Measurements from ENCODE around the gene HS3ST4. TPM values are rescaled to one million over a fixed set of nuclear protein-coding genes. Genes with fewer than 3 reads are reported as not detected.

Gene HS3ST4
- total and polyA plus RNA-seq, 2 of the 8 experiments (the other 6 are each of a cell fraction or from before 2014, with no cell fraction given) = 1.9 to 3.3 TPM

DNA sequence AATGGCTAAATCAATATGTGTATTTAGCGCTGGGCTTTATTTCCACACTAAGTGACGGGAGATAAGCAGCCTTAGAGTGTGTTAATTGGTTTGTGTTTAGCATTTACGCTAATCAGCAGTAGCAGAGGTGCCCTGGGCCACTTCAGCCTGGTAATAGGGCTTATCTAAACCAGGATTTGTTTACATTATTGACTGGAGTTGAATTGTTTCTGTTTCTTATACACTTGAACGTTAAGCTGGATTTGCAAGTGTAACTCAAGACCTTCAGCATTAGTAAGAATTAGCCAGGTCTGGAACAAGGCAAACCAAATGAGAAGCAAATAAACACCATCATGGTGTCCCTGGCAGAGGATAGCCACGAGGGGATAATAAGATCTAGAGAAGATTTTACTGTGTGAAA lies 313.6 kb downstream of the HS3ST4 start:
- Histone ChIP-seq H3K9me3 (ENCODE audit: insufficient read depth in 2 of 2, low read depth in 1 of 2, low read length in 1 of 2) (0 out of 4 replicates have a peak, but pooled peaks cover 0 to 4% of the 10 kb centered on the region in 2 experiments), H3K79me1 (ENCODE audit: low read depth, low read length) (no peaks in the 10 kb centered on the region; the same call in 1 of the 2 replicates), H3K27ac (ENCODE audit: low read depth, low read length) (no peak overlapping the region), H3K36me3 (ENCODE audit: control insufficient read depth in 2 of 4, insufficient read depth in 4 of 4, low read length in 3 of 4) (no peaks in the 10 kb centered on the region), H4K20me1 (replicated peaks in 1 of 2; ENCODE audit: control insufficient read depth in 1 of 2, insufficient read depth in 2 of 2, low read length in 2 of 2) (no peaks in the 10 kb centered on the region), H2BK120ac (replicated peaks; ENCODE audit: low read depth, low read length) (no peak overlapping the region), H3K79me2 (ENCODE audit: control insufficient read depth in 1 of 2, insufficient read depth in 2 of 2, low read length in 2 of 2) (no peaks in the 10 kb centered on the region), H2BK12ac (ENCODE audit: low read depth, low read length) (no peak overlapping the region), H3K4ac (replicated peaks; ENCODE audit: insufficient read length, low read depth, low read length) (no peak overlapping the region), H3K23ac (ENCODE audit: insufficient read length) (no peak overlapping the region), H3K4me3 (ENCODE audit: extremely low read depth in 1 of 4, insufficient read depth in 2 of 4, low read depth in 3 of 4, low read length in 4 of 4) (no peak overlapping the region), H3K9ac (replicated peaks in 1 of 4; ENCODE audit: extremely low read depth in 1 of 4, low read depth in 3 of 4, low read length in 3 of 4) (no peak overlapping the region), H4K5ac (ENCODE audit: insufficient read length, low read depth, low read length) (no peak overlapping the region), H3K18ac (ENCODE audit: extremely low read depth, low read length) (no peak overlapping the region), H2AFZ (ENCODE audit: low read length) (no peak overlapping the region), H2BK5ac (ENCODE audit: low read depth, low read length) (no peak overlapping the region), H3K27me3 (replicated peaks in 1 of 4; ENCODE audit: control insufficient read depth in 3 of 4, extremely low read depth in 1 of 4, insufficient read depth in 3 of 4, low read length in 3 of 4) (no peaks in the 10 kb centered on the region), H2AK5ac (ENCODE audit: low read depth, low read length) (no peak overlapping the region), H3K14ac (ENCODE audit: insufficient read length) (no peak overlapping the region), H2BK20ac (ENCODE audit: low read length) (no peak overlapping the region), H3K23me2 (ENCODE audit: low read depth, low read length) (no peaks in the 10 kb centered on the region), H3K4me1 (replicated peaks in 1 of 4; ENCODE audit: control insufficient read depth in 3 of 4, insufficient read depth in 4 of 4, low read length in 3 of 4) (no peaks in the 10 kb centered on the region), H2BK15ac (ENCODE audit: low read length) (no peak overlapping the region), H3K56ac (replicated peaks; ENCODE audit: insufficient read length, low read depth, low read length) (no peak overlapping the region), H4K91ac (replicated peaks; ENCODE audit: insufficient read length, low read length) (no peak overlapping the region), H3K4me2 (ENCODE audit: insufficient read depth in 1 of 2, low read depth in 2 of 2, low read length in 2 of 2) (no peak overlapping the region), H4K8ac (ENCODE audit: extremely low read depth, insufficient read depth, low read length) (no peak overlapping the region)
- CTCF ChIA-PET (ENCODE audit: partially characterized antibody) = interaction anchor here (1.1 kb wide), 1 partner anchor 28 kb away, joined by 3 read pairs; no protein-coding TSS in a partner anchor
- POLR2A ChIA-PET (ENCODE audit: partially characterized antibody) = no interaction called here
- FAIRE-seq (no peak), DNase-seq (ENCODE audit: low read depth in 1 of 2, low spot score in 2 of 2) (no peak)
- TF ChIP-seq ZNF274 (IDR thresholded peaks at IDR 0.05; ENCODE audit: borderline replicate concordance, extremely low read depth, low read length) (no peak), HDAC2 (IDR thresholded peaks at IDR 0.05; ENCODE audit: borderline replicate concordance in 1 of 2, low read depth in 2 of 2, low read length in 2 of 2) (no peak), SIX5 (IDR thresholded peaks at IDR 0.05; ENCODE audit: low read depth, low read length) (no peak), SIRT6 (IDR thresholded peaks at IDR 0.05; ENCODE audit: low read length) (no peak), ASH2L (IDR thresholded peaks at IDR 0.05; ENCODE audit: low read length) (no peak), GTF2F1 (IDR thresholded peaks at IDR 0.05; ENCODE audit: borderline replicate concordance, low read depth, low read length) (no peak), GABPA (IDR thresholded peaks at IDR 0.05; ENCODE audit: borderline replicate concordance, insufficient read depth, low read length) (no peak), SP4 (IDR thresholded peaks at IDR 0.05; ENCODE audit: low read length) (no peak), FOSL1 (IDR thresholded peaks at IDR 0.05; ENCODE audit: insufficient read depth, low read depth, low read length) (no peak), SP1 (IDR thresholded peaks at IDR 0.05; ENCODE audit: low read depth, low read length) (no peak)
- TF ChIP-seq, protein P1, sequence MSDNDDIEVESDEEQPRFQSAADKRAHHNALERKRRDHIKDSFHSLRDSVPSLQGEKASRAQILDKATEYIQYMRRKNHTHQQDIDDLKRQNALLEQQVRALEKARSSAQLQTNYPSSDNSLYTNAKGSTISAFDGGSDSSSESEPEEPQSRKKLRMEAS (IDR thresholded peaks at IDR 0.05) = no peak
- WGBS, 2 experiments (ENCODE audit: extremely low coverage in 1 of 2, insufficient coverage in 1 of 2, insufficient read length in 1 of 2, insufficient replicate concordance in 2 of 2, low coverage in 1 of 2, low lambda C conversion rate in 2 of 2, missing lambda C conversion rate in 1 of 2) = 90% methylated on average over 5 of the region's 5 CpGs; no CpG with 5 or more reads in 1 of the 2 experiments
